ENCODE results near the gene RTP2.
"Not testable (repeated sequence)": the region's sequence is repeated elsewhere in the genome, so short reads cannot be mapped to it uniquely, and the experiment has no call there.

The RTP2 gene

DNA sequence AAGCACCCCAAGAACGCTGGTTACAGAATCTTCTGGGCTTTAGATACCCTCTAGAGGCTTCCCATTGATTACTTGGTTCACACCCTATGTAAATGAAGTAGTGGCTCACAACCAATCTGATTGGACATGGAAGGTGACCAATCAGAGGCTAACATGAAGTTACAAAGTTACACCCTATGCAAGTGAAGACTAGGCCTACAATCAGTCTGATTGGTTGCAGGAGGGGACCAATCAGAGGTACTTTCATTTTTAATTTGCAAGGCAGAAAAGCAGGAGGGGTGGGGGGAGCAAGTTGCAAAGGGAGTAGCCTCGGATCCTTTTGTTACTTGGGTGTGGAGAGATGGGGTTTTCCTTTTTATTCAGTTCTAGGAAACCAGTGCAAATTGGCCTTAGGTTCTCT is 11.1 kb upstream of the RTP2 start:
- no peak for DNase-seq (ENCODE audit: low read depth in 2 of 2)

DNA sequence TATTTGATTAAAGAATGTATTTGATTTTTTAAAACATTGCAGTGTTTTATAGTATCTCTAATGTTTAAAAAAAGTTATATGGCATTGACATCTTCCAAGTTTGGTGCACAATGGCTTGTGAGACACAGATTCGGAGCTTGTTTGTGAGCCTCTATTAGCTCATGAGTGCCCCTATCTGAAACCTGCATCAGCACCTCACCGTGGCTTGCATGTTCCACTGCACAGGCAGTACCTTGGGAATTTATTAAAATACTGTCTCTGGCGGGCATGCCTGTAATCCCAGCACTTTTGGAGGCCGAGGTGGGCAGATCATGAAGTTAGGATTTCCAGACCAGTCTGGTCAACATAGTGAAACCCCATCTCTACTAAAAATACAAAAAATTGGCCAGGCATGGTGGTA is 6.8 kb upstream of the RTP2 start:
- DNase-seq (ENCODE audit: low read depth in 2 of 2) = no peak

DNA sequence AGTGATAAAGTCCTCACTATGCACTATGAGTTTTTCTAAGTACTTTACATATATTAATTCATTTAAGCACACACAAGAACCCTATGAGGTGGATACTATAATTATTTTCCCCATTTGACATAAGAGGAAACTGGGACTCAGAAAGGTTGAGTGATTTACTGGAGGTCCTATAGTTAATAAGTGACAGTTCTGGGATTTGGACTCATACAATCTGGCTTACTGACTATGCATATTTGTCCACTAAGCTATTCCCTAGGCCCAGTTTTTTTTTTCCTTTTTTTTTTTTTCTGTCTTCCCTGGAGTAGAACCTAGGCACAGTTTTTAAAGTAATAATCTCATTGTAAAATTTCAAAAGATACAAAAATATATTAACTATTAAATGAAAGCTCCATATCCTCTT is 6.3 kb upstream of the RTP2 start:
- no peak for DNase-seq (ENCODE audit: low read depth in 2 of 2)

DNA sequence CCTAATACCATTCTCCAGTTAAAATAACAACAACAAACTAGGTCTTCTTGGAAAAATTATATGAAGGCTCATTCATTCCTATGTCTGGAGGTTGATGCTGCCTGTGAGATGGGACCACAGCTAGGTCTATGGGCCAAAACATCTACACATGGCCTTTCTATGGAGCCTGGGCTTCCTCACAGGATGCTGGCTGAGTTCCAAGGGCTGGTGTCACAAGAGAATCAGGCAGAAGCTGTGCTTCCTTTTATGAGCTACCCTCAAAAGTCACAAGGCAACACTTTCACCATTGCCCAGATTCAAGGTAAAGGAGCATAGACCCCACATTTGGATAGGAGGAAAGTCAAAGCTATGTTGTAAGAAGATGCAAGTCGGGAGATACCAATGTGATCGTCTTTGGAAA is 4.6 kb upstream of the RTP2 start:
- no peak for DNase-seq (ENCODE audit: low read depth in 2 of 2)

DNA sequence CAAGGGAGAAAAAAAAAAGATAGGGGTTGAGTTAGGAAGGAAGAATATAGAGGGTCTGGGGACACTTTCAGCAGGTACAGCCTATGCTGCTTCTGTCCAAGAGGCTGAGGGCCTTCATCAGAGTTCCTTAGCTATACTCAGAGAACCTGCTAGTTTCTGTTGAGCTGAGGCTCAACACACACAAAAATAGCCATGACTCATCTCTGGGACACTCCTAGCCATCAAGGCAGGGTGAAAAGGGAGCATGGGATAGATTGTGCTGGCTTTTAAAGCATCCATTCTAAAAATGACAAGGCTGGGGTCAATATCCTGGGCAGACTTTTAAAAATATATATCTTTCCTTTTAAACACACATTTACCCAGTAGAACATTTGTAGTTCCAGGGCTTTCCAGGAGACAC is 2.8 kb upstream of the RTP2 start:
- no peak for DNase-seq (ENCODE audit: low read depth in 2 of 2)

DNA sequence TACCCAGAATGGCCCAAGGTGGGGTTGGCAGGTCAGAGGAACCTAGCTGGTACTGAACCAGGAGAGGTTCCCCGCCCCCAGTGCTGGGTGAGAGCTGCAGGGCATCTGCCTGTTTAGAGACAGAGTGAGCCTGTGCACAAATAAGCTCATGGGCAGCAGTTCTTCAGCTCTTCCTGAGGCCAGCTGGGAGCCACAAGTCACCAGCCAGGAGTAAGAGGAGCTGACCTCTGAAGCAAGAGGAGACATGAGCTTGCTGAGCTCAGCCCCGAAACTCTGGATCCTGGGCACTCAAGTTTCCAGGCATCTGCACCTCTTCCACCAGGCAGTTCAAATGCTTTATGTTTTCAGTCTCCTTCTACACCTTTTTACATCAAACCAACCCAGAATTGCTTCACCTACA is 2.1 kb downstream of the RTP2 start:
- no peak for DNase-seq (ENCODE audit: low read depth in 2 of 2)

DNA sequence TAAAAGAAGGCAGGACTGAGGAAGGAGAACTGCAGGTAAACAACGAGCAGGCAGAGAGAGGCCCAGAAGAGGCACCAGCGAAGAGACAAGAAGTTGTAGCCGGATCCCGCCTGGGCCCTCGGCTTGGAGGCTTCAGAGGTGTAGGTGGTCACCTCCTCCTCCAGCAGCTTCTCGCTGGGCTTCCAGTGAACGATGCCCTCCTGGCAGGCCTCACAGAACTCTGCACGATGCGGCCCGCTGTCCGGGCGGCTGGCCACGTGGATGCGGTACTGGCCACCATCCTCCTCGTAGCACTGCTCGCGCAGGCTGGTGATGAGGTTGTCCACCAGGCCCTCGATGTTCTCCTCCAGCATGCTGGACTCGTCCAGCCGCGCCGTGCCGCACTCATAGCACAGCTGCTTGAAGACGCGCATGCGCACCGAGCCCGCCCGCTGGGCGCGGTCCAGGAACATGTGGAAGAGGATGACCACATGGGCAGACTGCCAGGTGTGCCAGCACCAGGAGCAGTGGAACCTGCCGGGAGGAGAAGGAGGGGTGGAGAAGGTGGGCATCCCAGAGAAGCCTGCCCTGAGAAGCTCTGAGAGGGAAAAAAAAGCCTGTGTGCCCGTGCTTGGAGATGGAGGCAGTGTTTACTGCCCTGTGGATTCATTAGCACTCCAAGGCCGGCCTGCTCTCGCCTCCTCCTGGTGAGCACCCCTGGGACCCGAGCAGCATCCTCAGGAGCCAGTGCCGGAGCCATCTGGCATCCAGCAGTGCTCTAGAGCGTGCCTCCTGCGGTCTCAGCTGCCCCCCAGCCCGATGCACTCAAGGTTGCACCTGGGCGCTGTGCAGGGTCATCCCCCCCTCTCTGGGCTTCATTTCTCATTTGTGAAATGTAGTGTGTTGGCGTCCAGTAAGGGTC is 3.6 kb downstream of the RTP2 start:
- no peak for DNase-seq (ENCODE audit: low read depth in 2 of 2)

DNA sequence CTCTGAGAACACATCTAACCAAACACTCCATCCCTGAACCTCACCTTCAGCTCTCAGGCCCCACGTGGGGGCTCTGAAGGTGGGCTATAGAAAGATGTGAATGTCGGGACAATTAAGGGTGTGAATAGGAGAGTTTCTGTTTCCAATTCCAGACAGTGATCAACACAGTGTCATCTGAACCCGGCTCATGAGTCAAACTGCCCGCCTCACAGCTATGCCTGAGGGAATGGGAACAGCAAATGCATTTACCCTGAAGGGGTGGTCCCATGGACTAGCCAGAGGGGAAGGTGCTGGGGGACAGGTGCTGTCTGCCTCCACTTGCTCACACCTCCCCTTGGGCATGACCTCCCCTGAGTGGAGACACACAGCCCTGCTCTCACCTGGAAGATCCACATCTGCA is 6.3 kb downstream of the RTP2 start:
- DNase-seq (ENCODE audit: low read depth in 2 of 2) = no peak

DNA sequence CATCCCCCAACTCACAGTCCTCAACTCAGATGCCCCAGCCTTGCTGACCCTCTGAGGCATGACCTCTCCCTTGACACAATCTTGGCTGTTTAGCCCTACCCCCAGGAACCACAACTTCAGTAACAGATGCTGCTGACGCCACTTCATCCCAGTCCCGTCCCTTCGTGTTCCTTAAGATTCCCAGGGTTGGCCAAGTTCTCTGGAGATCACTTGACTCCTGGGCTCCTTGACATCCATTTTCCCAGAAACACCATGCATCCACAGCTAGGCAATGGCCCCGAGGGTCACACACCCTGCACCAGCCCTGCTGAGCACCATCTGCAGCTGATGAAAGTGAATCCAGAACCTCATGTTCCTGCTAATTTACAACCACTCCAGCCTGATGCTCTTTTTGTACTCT is 6.9 kb downstream of the RTP2 start:
- DNase-seq (ENCODE audit: low read depth in 2 of 2) = no peak

DNA sequence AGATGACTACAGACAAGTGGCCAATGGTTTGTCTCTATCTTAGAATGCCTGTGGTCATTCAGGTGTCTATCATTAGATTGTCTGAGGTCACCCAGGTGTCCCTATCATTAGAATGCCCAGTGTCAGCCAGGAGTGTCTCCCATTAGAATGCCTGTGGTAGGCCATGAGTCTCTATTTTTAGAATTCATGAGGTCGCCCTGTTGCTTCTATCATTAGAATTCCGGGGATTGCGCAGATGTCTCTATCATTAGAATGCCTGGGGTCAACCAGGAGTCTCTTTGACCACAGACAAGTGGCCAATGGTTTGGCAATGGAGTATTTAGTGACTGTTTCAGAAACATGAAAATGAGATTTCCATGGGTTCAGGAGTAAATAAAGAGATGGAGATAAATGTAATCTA is 7.6 kb downstream of the RTP2 start:
- DNase-seq (ENCODE audit: low read depth in 2 of 2) = no peak

DNA sequence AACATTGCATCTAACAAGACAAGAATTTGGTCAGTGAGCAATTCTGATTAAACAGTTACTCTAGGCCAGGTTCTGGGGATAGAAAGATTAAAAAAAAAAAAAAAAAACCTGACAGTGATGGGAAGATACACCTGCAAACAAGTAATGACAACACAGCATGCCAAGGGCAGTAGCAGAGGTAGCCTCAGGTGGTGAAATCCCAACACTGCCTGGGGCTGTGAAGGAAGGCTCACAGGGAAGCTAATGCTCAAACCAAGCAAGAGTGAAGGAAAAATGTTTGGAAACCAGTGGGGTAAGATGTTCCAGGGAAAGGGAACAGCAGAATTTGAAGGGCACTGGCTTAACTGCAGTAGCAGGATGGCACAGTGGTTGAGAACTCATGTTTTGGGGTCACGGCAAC is 8.9 kb downstream of the RTP2 start:
- DNase-seq (ENCODE audit: low read depth in 2 of 2) = no peak

DNA sequence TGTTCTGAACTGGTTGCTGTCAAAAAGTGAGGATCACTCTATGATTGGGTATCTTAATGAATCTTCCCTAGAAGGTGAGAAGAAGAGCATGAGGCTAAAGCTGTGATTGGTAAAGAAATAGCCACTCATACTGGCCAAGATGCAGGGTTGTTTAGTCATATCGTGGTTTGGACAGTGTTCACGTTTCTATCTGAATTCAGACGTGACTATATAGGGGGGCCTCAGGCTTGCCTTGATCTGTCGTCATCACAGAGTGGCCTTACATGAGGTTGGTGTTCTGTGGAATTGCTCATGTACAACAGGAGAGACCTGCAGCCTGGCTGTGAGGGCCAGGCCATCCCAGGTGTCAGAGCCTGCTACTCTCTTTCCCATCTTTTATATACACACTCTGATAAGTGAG is 12.4 kb downstream of the RTP2 start:
- DNase-seq (ENCODE audit: low read depth in 2 of 2) = no peak

DNA sequence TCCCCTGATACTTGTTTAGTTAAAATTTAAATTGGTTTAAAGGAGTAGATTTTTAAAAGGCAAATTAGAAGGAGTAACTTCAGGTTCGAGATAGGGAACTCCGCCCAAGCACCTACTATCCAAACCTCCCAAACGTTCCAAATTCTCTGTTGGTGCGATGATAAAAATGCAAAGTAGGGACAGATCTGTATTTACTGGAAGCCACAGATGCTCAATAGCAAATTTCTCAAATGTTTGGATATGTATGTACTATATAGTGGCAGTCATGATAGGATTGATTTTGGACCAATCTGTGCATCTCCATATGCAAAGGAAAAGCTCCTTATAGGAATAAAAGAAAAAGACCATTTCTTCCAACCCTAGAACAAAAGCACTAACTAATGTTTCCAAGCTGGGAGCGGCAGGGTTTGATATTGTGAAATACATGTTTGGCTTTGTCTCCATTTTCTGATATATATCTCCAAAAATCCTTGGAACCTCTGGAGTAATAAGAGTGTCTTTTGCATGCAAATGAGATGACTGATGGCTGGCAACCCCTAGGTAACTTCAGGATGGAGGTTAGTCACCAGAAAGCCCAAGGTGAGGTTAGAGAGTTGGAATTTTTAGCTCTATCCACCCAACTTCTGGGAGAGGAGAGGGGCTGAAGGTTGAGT is 15.6 kb downstream of the RTP2 start:
- DNase-seq (ENCODE audit: low read depth in 2 of 2) = no peak

DNA sequence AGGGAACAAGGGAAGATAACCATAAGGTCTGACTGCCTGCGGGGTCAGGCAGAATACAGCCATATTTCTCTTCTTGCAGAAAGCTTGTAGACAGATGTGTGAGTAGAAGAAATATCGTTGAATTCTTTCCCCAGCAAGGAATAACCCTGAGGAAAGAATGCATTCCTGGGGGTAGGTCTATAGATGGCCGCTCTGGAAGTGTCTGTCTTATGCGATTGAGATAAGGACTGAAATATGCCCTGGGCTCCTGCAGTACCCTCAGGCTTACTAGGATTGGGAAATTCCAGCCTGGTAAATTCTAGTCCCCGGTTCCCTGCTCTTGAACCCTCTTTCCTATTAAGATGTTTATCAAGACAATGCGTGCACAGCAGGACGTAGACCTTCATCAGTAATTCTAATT is 16.4 kb downstream of the RTP2 start:
- no peak for DNase-seq (ENCODE audit: low read depth in 2 of 2)

DNA sequence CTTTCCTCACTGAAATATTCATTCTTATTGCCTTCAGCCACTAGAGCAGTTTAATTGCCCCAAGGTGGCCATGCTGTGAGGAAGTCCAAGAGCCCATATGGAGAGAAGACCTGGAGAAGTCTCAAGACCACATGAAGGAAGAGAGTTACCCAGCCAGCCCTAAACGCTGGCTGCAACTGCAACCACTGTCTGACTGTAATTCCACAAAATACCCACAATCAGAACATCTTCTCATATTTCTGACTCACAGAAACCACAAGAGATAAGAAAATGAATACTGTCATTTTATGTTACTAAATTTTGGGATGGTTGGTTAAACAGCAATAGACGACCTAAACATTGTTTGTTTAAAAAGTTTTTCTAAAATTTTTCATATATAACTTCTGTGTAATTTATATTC is 17.5 kb downstream of the RTP2 start:
- no peak for DNase-seq (ENCODE audit: low read depth in 2 of 2)

DNA sequence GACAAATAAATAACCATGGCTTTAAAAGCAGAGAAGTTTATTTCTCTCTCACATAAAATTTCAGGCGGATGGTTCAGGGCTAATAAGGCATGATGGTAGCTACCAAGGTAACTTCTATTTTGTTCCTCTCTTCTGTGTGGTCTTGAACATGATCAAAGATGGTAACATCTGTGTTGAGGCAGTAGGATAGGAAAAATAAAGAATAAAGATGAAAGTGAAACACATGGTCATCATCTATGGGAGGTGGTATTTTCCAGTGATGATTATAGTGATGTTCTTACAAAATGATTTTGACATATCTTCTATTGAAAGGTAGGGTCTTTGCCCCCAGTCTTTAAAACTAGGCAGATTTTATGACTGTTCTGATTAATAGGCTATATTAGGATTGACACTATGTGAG is 17.9 kb downstream of the RTP2 start:
- no peak for DNase-seq (ENCODE audit: low read depth in 2 of 2)

DNA sequence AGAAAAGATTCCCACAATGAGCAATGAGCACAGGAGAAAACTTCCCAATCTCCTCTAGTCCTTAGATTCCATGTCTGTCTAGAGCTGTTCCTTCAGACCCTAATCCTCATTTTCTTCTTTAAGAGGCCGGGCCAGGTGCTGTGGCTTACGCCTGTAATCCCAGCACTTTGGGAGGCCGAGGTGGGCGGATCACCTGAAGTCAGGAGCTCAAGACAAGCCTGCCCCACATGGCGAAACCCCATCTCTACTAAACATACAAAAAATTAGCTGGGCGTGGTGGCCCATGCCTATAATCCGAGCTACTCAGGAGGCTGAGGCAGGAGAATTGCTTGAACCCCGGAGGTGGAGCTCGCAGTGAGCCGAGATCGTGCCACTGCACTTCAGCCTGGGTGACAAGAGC is 20.6 kb downstream of the RTP2 start:
- DNase-seq (ENCODE audit: low read depth in 2 of 2) = not testable (repeated sequence)

DNA sequence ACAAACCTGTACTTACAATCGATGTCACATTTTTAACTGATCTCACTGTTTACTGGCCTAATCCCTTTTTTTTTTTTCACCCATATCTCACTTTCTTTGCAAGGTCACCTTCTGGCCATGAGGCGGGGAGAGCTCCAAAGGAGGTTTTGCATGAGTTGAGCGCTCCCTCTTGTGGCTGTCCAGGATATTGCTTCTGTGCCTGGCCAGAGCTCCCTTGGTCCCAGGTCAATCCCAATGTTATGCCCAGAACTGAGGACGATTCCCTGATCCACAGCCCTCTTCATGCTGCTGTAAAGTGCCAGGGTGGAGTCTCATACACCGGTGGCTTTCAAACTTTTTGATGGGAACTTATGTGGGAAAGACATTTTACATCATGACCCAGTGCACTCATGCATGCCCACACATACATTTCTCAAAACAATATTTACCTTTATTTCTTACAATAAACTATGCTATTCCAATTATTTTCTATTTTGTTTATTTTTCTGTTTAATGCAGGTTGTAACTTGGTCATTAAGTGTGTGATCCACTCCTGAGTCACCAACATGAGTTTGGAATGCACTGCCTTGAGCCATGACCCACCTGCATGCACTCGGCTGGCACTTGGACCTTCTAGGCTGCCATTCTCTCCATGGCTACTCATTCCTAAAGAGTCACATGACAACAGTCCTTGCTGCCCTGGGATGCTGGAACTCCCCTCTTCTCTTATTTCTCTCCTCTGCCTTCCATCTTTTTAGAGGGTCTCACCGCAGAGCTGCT is 22.5 kb downstream of the RTP2 start:
- DNase-seq (ENCODE audit: low read depth in 2 of 2) = peak; percentile 7 to 52

DNA sequence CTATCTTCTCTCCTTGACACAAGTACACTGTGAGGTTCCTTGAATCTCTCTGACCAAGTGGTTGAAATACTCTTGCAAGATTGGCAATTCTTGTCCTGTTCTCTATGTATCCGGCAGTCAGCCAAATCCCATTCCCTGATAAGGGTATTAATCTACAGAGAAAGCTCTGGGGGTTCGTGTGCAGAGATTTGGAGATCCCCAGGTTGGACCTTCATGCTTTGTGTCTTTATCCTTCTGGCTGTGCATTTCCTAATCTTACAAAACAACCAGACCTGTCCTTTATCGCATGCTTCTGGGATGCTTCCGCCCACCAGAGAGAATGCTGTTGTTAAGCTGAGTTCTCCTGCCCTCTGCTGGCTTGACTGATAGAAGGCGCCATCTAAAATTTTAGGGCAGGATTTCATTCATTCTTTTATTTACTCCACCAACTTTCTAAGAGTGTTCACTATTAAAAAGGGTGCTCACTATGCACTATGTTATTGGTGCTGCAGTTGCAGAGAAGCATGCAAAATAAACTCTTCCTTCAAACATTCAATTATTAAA is 23.6 kb downstream of the RTP2 start:
- no peak for DNase-seq (ENCODE audit: low read depth in 2 of 2)

DNA sequence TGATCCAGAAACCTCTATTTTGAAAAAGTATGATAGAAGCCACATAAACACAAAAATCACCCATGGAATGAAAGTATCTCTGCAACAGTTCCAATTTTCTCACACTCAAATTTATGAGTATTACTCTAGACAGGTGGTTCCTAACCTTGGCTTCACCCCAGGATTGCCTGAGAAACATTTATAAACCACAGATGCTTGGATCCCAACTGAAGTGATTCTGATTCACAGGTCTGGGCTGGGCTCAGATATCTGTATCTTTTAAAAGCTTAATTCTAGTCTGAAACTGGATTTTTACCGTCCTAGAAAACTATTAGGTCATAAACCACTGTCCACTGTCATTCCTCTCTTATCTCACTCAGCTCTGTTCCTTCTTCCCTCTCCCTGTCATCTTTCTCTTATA is 24.8 kb downstream of the RTP2 start:
- DNase-seq (ENCODE audit: low read depth in 2 of 2) = no peak

DNA sequence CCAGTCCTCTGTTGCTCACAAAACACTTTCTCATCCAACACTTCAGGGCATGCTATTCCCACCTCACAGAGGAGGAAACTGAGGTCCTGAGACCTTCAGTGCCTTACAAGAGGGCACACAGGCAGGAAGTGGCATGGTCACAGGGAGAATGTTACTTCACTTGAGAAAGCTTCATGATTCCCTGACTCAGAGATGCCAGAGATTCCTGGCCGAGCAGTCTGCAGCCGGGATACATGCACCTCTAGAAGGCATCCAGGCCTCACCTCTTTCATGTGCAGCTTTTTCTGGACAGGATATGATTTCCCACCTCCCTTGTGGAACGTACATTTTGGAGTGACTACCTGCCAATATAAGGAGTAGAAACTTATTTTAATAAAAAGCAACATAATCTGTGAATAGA is 29.3 kb downstream of the RTP2 start:
- DNase-seq (ENCODE audit: low read depth in 2 of 2) = no peak

DNA sequence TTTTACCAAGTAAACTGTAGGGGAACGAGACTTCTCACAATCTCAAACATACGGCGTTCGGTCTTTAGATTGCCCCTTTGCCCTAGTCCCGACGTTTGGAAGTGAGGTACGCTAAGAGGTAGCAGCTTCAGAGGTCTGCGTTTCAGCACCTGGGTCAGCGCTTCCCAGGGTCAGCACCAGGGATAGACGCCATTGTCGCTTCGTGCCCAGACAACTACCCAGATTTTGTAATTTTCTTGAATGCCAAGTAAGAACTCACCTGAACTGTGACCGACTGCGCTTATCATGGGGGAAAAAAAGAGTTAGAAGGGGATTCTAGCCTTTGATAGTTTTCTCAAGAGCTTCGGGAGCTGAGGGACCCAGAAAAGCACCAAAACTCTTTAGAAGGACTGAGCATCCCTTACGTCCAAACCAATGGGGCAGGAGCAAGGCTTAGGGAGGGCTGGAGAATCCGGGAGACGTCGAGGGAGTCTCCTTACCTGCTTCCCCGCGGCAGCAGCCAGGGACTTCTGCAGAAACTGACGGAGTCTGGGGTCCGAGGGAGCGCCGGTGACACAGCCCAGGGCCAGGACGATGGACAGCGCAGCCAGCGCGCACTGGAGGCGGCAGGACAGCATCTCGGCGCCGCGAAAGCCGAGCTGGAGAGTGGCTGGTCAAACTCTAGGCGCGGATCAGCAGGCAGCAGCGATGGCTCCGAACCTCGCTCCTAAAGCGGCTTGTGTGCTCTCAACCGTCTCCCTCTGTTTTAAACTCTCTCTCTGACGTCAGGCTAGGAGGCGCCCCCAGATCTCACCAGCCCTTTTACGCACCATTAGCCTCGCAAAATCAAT is 32.5 kb downstream of the RTP2 start, which contains the start of gene SST:
SST (minus strand) TSS at position 720 of the 830 bp plus-strand sequence; CDS start at position 617, 103 bp downstream.
- DNase-seq (ENCODE audit: low read depth in 2 of 2) = no peak

Measured in stimulated activated CD4-positive, alpha-beta T cell treated with anti-CD3 and anti-CD28 coated beads, Interleukin-1b, Interleukin-23, amount 100 ng/mL, for 1 hour (primary cell).